DOHH2 (cell line): ENCODE results near the gene C3orf22.

Experiments
- H3F3A ChIP-seq: fragments of 200-600 bp; sonication (generic), shearing (Covaris generic); 2 replicates; pipeline ENCODE4 v1.6.0; 2016; ENCODE audit warnings: antibody characterized with exemption, mild to moderate bottlenecking; ENCODE audit not compliant: control insufficient read depth, insufficient read depth
- H3K27ac ChIP-seq: fragments of 200-600 bp; sonication (generic); 2 replicates; pipeline ENCODE4 v1.5.1; 2014; ENCODE audit warnings: low read depth, mild to moderate bottlenecking, low read length, moderate library complexity
- H3K27me3 ChIP-seq: fragments of 200-600 bp; sonication (generic); 2 replicates; pipeline ENCODE4 v1.6.1; 2014; ENCODE audit warnings: mild to moderate bottlenecking, low read length, mixed read lengths; ENCODE audit not compliant: control insufficient read depth
- H3K36me3 ChIP-seq: fragments of 200-600 bp; sonication (generic); 2 replicates; pipeline ENCODE4 v1.6.1; 2014; ENCODE audit warnings: mild to moderate bottlenecking, low read length, moderate library complexity, mixed read lengths; ENCODE audit not compliant: control insufficient read depth
- H3K4me1 ChIP-seq: fragments of 200-600 bp; sonication (generic); 2 replicates; pipeline ENCODE4 v1.6.1; 2014; ENCODE audit warnings: mild to moderate bottlenecking, low read length, mixed read lengths; ENCODE audit not compliant: control insufficient read depth
- H3K4me2 ChIP-seq: fragments of 200-600 bp; sonication (generic); 2 replicates; pipeline ENCODE4 v1.6.0; 2014; ENCODE audit warnings: mild to moderate bottlenecking, low read length, moderate library complexity
- H3K4me3 ChIP-seq: fragments of 200-600 bp; sonication (generic); 2 replicates; pipeline ENCODE4 v1.5.1; 2014; ENCODE audit warnings: mild to moderate bottlenecking, low read length, mixed read lengths
- H3K79me2 ChIP-seq: fragments of 200-600 bp; sonication (generic); 2 replicates; pipeline ENCODE4 v1.6.1; 2014; ENCODE audit warnings: mild to moderate bottlenecking, low read length, mixed read lengths; ENCODE audit not compliant: control insufficient read depth
- H3K9me2 ChIP-seq: fragments of 200-600 bp; sonication (generic); replicated peaks from 2 replicates; pipeline ENCODE4 v1.6.1; 2014; ENCODE audit warnings: mild to moderate bottlenecking, low read length, mixed read lengths; ENCODE audit not compliant: control insufficient read depth
- H3K9me3 ChIP-seq: fragments of 200-600 bp; sonication (generic); 2 replicates; pipeline ENCODE4 v1.6.1; 2014; ENCODE audit warnings: antibody characterized with exemption, low read length, mixed read lengths; ENCODE audit not compliant: control insufficient read depth, insufficient read depth
- H4K20me1 ChIP-seq: fragments of 200-600 bp; sonication (generic); 2 replicates; pipeline ENCODE4 v1.6.0; 2014; ENCODE audit warnings: low read depth, mild to moderate bottlenecking, antibody characterized with exemption, low read length, moderate library complexity; ENCODE audit not compliant: control insufficient read depth, insufficient read depth
- CTCF ChIP-seq: fragments of 200-600 bp; sonication (generic); IDR thresholded peaks from one replicate; pipeline ENCODE4 v1.5.1; 2014; ENCODE audit warnings: antibody characterized with exemption, mild to moderate bottlenecking, low read depth, low read length; ENCODE audit not compliant: poor library complexity, severe bottlenecking
- EZH2phosphoT487 ChIP-seq: fragments of 200-600 bp; sonication (generic); IDR thresholded peaks from 2 replicates; pipeline ENCODE4 v1.6.1; 2017; ENCODE audit warnings: borderline replicate concordance, mild to moderate bottlenecking, antibody characterized with exemption, low read length, moderate library complexity, mixed read lengths

Gene C3orf22

GRCh38 chr3:126556637-126557414 lies 1.9 kb downstream of the C3orf22 start:
- TF ChIP-seq EZH2phosphoT487, result no peak
- no peak for TF ChIP-seq CTCF
- H3K9me3 ChIP-seq, result no peaks in the 10 kb centered on the region
- H3K4me3 ChIP-seq, result no peak overlapping the region

GRCh38 chr3:126555795-126556636 lies 2.7 kb downstream of the C3orf22 start:
- TF ChIP-seq EZH2phosphoT487 (no peak), CTCF (no peak)
- H3K4me3 ChIP-seq, result no peak overlapping the region
- H3K4me2 ChIP-seq, result no peak overlapping the region
- H3K9me3 ChIP-seq, result no peaks in the 10 kb centered on the region
- H3F3A ChIP-seq, result no peaks in the 10 kb centered on the region
- no peaks in the 10 kb centered on the region for H3K79me2 ChIP-seq
- no peak overlapping the region for H3K27ac ChIP-seq
- H3K9me2 ChIP-seq, result no peaks in the 10 kb centered on the region
- no peaks in the 10 kb centered on the region for H3K36me3 ChIP-seq
- H3K27me3 ChIP-seq, result 0 out of 2 replicates have a peak, but pooled peaks cover 2% of the 10 kb centered on the region
- H3K4me1 ChIP-seq, result no peaks in the 10 kb centered on the region
- H4K20me1 ChIP-seq, result no peaks in the 10 kb centered on the region

More at GRCh38 chr3:126556637-126557414, 1.9 kb downstream of the C3orf22 start:
- Histone ChIP-seq H3K27ac (no peak overlapping the region), H3F3A (no peaks in the 10 kb centered on the region), H3K4me2 (no peak overlapping the region), H3K27me3 (0 out of 2 replicates have a peak, but pooled peaks cover 4% of the 10 kb centered on the region), H3K79me2 (no peaks in the 10 kb centered on the region), H3K4me1 (no peaks in the 10 kb centered on the region), H3K36me3 (no peaks in the 10 kb centered on the region), H4K20me1 (no peaks in the 10 kb centered on the region), H3K9me2 (no peaks in the 10 kb centered on the region)

GRCh38 chr3:126554560-126555525 lies 3.9 kb downstream of the C3orf22 start:
- no peak overlapping the region for H3K4me2 ChIP-seq
- H3K79me2 ChIP-seq, result no peaks in the 10 kb centered on the region
- no peaks in the 10 kb centered on the region for H3K4me1 ChIP-seq
- no peaks in the 10 kb centered on the region for H3F3A ChIP-seq
- no peaks in the 10 kb centered on the region for H3K9me2 ChIP-seq
- H3K9me3 ChIP-seq, result no peaks in the 10 kb centered on the region
- H3K27me3 ChIP-seq, result no peaks in the 10 kb centered on the region
- H3K4me3 ChIP-seq, result no peak overlapping the region
- H4K20me1 ChIP-seq, result no peaks in the 10 kb centered on the region
- H3K27ac ChIP-seq, result no peak overlapping the region
- no peak for TF ChIP-seq CTCF
- TF ChIP-seq EZH2phosphoT487, result no peak
- H3K36me3 ChIP-seq, result no peaks in the 10 kb centered on the region
